ENCODE results near the gene FAM13A.
"Not testable (repeated sequence)": the region's sequence is repeated elsewhere in the genome, so short reads cannot be mapped to it uniquely, and the experiment has no call there.

Gene FAM13A

GRCh38 chr4:89056953-89057398 is at the start of gene FAM13A:
Gene FAM13A, minus strand, starts transcription at chr4:89057185. Its CDS starts 221 bp downstream, at chr4:89056964.
- DNase-seq (ENCODE audit: low read depth, low spot score): peak; percentile 92

DNA sequence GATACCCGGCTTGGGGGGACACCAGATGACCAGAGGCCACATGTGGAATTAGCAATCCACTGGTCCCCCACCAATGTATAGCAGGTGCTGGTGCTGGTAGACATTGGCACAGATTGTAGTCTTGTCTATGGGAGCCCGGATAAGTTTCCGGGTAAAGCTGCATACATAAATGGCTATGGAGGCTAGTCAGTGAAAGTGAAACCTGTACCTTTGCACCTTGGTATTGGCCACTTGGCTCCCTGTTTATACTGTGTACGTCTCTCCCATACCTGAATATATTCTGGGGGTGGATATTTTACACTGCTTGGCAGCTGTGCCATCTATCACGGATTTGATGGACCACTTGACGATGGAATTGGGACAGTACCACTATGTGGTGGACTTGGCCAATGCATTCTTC is 48.7 kb upstream of the FAM13A start:
- DNase-seq (ENCODE audit: low read depth, low spot score): no peak

- no peak for DNase-seq (ENCODE audit: low read depth, low spot score)
Observed at GRCh38 chr4:89101256-89102161, 44.5 kb upstream of the FAM13A start.

- no peak for DNase-seq (ENCODE audit: low read depth, low spot score)
Observed at GRCh38 chr4:89100853-89101252, 43.9 kb upstream of the FAM13A start.

DNA sequence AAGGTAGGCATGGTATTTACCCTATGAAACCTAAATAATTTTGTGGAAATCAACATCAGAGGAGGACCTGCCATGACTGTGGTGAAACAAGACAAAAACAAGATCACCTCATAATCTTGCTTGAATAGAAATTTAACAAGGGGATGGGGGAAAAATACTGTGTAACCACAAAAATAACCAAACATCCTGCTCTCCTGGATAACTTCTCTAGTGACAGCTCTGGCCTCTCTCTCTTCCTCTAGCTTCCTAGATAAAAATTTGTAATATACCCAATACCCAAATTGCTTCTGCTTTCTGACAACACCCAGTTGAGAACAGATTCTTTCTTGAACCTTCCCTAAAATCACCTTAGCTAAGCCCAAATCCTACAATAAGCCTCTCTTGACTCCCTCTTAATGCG is 42.5 kb upstream of the FAM13A start:
- DNase-seq (ENCODE audit: low read depth, low spot score): no peak

- no peak for DNase-seq (ENCODE audit: low read depth, low spot score)
Observed at GRCh38 chr4:89099034-89099433, 42.0 kb upstream of the FAM13A start.

DNA sequence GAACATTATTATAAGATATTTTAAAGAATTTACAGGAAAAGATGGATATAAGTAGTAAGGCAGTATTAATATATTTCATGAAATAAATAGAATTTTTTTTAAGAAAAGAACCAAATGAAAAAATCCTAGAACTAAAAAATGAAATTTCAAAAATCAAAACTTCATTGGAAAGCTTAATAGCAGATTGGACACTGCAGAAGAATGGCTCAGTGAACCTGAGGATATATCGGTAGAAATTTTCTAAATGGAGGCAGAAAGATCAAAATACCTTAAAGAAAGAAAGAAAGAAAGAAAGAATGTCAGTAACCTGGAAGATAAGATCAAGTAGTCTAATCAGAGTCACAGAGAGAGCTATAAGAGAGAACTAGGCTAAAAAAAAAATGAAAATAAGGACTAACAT is 21.3 kb upstream of the FAM13A start:
- DNase-seq (ENCODE audit: low read depth, low spot score): no peak

- DNase-seq (ENCODE audit: low read depth, low spot score): no peak
Observed at GRCh38 chr4:89077761-89078160, 20.8 kb upstream of the FAM13A start.

DNA sequence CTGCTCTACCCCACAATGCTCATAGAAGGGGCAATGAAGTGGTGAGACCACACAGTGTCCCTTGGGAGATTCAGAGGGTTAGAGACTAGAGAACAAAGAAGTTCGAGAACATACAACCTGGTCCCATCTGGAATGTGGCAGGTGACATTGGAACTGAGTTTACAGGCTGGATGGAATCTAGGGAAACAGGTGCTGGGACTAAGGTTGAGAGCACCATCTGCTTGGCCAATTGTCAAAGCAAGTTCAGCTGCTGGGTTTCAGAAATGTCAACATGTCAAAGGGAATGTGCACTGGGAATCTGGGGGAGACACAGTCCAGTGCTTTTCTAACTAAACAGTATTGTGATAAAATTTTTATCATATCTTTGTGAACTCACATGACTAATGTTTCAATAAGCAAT is 15.9 kb upstream of the FAM13A start:
- DNase-seq (ENCODE audit: low read depth, low spot score): no peak

DNA sequence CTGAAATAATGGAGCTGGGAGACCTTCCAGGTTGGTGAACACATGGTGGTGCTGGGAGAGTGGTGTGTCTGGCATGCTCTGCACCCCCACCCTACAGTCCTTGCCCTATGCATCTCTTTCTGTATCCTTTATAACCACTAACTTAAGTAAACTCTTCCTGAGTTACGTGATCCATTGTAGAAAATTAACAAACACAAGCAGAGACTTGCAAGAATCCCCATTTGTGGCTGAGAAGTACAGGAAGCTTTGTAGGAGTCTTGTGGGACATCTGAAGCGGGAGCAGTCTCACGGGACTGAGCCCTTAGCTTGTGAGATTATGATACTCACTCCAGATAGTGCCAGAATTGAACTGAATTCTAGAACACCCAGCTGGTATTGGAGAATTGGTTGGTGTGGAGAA is 14.3 kb upstream of the FAM13A start:
- no peak for DNase-seq (ENCODE audit: low read depth, low spot score)

- DNase-seq (ENCODE audit: low read depth, low spot score): no peak
Observed at GRCh38 chr4:89070041-89070440, 13.1 kb upstream of the FAM13A start.

DNA sequence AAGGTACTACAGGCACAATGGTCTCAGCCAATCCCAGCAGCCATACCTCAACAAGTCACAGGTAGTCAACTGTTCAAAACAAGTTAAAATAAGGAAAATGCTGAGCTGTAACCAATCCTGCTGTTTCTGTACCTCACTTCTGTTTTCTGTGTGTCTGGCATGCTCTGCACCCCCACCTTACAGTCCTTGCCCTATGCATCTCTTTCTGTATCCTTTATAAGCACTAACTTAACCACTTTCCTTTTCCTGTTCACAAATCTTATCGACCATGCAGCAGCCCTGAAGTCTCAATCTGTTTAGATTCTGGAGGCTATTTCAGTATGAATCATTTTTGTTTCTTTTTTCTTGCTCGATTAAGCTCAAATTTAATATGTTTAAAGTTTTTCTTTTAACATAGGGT is 12.5 kb upstream of the FAM13A start:
- no peak for DNase-seq (ENCODE audit: low read depth, low spot score)

GRCh38 chr4:89067417-89067816 is 10.4 kb upstream of the FAM13A start:
- no peak for DNase-seq (ENCODE audit: low read depth, low spot score)

DNA sequence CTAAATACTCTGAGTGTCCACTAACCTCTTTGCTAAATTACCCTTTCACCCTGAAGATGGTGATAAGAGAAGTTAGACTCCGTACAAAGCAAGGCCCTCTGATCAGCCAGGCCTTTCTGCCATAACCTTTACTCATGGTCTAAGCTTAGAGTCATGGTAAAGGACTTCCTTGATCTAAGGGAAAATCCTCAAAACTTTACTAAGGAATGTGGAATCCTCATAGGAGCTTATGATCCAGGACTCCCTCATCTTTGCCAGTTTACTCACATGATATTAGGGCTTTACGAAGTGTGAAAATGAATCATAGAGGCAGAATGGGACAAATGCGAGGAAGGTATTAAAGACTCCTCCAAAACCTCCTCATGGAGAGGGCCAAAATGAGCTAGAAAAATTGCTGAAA is 7.9 kb upstream of the FAM13A start:
- no peak for DNase-seq (ENCODE audit: low read depth, low spot score)

GRCh38 chr4:89057844-89058243 is 859 bp upstream of the FAM13A start:
- not testable (repeated sequence) for DNase-seq (ENCODE audit: low read depth, low spot score)

- DNase-seq (ENCODE audit: low read depth, low spot score): no peak
Observed at GRCh38 chr4:89056292-89056952, 563 bp downstream of the FAM13A start.

DNA sequence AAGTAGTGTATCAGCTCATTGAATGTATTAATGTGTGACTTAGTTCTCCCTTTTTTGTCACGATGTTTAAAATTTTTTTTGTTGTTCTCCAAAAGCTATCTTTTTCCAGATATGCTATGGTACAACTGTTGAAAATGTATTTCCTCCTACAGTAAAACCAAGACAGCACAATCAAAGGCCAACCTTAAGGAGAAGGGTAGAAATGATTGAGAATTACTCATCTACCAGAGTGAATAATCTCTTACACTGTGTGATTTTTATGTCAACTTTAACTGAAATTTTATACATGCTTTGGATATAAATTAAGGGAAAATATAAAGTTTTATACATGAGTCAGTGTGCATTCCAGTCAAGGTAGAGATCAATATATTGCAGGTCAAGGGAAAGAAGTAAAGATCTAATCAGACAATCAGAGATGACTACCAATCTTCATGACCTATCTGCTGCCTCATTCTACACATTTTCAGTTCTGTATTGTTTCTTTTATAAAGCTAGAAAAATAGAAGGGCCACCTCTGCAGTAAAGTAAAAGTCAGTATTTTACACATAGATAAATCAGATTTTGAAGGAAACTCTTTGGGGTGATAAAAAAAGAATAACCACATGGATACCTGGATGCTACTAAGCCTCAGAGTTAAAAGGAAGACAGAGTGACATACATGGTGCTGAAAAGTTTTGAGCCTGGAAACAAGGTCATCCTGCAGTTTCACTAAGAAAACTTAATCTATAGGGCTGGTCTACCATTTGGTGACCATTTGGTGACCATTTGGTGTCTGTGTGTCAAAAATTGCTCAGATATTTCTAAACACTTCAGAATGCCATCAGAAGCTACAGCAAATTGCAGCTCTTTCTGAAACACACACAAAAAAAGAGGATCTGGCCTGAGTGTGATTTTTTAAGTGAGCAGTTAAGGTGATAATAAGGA is 1.6 kb downstream of the FAM13A start:
- peak; percentile 6 for DNase-seq (ENCODE audit: low read depth, low spot score)

DNA sequence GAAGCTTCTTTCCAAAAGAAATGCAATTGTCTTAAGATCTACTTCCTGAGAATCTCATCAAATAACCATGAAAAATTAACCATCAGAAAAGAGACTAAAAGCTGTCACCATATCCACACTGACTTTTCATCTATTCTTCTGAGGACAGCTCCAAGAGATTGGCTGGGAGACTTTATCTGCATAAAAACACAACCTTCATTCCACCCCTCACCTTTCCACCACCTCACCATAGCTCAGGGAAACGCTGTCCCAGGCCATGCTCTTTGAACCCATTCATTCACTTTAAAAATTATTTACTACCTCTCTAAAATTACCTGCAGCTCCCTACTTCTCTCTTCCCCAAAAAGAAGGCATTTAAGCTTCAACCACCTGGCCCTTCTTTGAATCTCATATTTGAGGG is 2.4 kb downstream of the FAM13A start:
- peak; percentile 6 for DNase-seq (ENCODE audit: low read depth, low spot score)

DNA sequence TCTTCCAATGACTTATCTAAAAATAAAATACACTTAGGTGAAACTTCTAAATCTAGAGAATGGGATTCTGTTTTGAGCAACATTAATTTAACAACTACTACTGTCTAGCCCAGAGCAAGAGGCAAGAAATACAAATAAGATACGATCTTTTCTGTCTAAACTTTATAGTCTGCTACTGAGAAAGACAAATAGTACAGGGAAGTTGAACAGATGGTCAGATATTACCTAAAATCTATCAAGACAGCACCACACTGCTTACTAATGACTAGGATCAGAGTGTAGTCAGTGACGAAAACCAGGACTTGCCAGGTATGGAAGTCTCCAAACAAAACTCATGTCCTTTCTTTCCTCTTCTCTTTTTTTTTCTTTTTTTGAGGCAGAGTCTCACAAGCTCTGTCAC is 7.1 kb downstream of the FAM13A start:
- DNase-seq (ENCODE audit: low read depth, low spot score): no peak

DNA sequence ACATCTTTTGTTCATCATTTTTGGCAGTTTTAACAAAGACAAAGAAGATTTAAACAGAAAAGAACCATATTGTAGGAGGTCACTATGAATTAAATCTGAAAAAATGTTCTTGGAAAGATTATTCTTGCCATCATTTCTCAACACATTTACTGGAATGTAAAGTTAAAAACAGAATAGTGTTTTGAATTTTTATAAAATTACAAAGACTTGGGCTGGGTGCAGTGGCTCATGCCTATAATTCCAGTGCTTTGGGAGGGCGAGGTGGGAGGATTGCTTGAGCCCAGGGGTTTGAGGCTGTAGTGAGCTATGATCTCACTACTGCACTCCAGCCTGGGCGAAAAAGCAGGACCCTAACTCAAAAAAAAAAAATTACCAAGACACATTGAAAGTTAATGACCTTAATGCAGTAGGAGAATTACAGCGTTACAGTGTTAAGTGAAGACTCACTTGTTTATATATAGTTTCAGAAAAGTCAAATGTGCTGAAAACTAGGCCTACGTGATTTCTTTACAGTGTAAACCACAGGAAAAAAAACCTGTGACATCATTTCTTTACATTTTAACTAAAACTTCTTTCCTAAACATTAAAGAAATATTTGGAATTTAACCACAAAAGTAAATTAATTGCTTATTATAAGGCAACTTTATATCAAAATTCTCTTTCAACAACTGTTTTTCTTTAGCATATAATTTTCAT is 7.9 kb downstream of the FAM13A start:
- no peak for DNase-seq (ENCODE audit: low read depth, low spot score)
